22Rv1 (cell line): ENCODE data around the gene SLC10A7.
A peak's percentile ranks its signal among the peaks of the same experiment; 100 is the strongest.

Experiments
- H3K27ac ChIP-seq: fragments of 450-650 bp; 2 replicates; pipeline ENCODE4 v1.5.1; 2017
- CTCF ChIP-seq: fragments of 450-650 bp; IDR thresholded peaks from 2 replicates; pipeline ENCODE4 v1.5.1; 2017; ENCODE audit warnings: mild to moderate bottlenecking
- ZFX ChIP-seq: fragments of 450-650 bp; IDR thresholded peaks from 2 replicates; pipeline ENCODE4 v1.6.1; 2017; ENCODE audit warnings: antibody characterized with exemption, borderline replicate concordance

Gene SLC10A7

DNA sequence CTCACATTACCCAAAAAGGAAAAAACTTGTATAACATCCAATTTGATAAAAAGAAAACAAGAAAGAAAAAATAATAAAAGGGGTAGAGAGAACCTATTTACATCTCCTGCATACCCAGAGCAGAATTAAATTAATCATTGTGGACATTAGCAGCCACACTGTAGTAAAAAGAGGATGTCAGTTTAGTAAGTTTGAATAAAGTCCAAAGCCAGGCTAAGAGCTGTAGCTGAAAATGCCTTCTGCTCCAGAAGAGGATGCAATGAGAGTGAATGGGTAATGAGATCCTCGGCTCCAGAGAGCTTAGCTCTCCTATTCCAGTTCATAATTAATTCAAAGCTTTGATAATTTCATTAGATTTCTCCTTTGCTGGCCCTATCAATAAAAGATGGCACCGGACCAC, 78.2 kb downstream of the SLC10A7 start:
- no peak overlapping the region for H3K27ac ChIP-seq
- TF ChIP-seq CTCF = no peak
- TF ChIP-seq ZFX = no peak

DNA sequence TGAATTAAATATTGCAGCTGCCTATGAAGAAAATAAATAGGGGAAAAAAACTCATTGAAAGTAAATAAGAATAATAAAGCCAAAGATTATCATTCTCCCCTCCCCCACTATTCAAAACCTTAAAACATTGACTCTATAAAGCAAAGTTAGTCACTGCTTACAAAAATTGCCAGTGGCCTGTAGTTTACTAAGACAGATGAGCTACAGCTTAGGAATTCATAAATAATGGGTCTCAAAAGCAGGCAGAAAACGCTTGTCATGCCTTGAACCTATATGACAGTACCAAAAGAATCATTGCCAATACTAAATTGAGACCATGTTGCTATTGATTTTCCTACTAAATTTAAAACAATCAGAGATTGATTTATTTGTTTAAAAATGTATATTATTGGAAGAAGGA, 78.9 kb downstream of the SLC10A7 start:
- TF ChIP-seq ZFX = no peak
- no peak for TF ChIP-seq CTCF
- no peak overlapping the region for H3K27ac ChIP-seq

DNA sequence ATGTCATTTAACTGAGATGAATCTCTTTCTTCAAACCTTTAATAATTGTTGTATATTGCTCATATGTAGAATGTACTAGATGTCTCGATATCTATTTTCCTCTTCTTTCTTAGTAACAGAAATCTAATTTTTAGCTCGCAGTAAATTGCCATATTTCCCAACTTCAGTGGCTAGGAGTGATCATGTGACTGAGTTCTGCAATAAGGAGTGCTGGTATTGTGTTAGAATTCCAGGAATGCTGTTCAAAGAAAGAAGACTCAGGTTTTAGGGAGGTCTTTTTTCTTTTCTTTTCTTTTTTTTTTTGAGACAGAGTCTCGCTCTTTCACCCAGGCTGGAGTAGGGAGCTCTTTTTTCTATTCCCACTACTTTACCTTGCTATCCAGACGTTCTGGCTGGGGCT, 81.7 kb downstream of the SLC10A7 start:
- TF ChIP-seq ZFX (no peak), CTCF (no peak)
- H3K27ac ChIP-seq = no peak overlapping the region

GRCh38 chr4:146439437-146439836, 82.3 kb downstream of the SLC10A7 start:
- TF ChIP-seq CTCF (no peak), ZFX (no peak)
- no peak overlapping the region for H3K27ac ChIP-seq

GRCh38 chr4:146437778-146438177, 84.0 kb downstream of the SLC10A7 start:
- no peak overlapping the region for H3K27ac ChIP-seq
- TF ChIP-seq CTCF (no peak), ZFX (no peak)

DNA sequence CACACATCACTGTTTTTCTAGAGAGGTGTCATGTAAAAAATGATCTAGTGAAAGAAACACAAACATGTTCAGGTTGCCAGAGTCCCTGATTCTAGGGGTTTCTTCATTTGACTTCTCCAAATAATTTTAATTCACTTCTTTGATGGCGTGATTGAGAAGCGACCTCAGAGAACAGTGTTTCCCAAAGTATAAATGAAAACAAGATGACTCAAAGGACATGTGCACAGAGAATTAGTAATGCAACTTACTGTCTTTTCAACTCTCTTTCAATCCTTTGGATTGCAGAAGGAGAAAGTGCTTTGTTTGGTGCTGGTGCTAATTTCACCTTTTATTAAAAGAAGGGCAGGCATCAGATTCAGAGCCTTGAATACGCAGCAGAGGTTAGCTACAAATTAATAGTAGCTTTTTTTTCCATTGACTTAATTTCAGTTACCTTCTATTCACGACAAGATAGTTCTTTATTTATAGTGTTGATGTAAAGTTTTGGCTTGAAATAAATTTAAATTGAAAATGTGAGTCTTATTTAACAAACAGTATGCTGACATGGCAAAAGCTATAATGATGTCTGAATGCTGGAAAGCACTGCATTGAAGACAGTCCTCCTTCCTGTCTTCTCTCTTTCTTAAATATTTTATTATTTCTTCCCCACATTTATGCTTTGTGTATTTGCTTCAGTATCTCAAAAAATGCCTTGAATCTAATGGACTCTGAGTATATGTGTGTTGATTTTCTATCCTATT, 85.1 kb downstream of the SLC10A7 start:
- peak overlapping the region; percentile 22; the same call in 1 of the 2 replicates for H3K27ac ChIP-seq
- TF ChIP-seq ZFX (no peak), CTCF (no peak)

DNA sequence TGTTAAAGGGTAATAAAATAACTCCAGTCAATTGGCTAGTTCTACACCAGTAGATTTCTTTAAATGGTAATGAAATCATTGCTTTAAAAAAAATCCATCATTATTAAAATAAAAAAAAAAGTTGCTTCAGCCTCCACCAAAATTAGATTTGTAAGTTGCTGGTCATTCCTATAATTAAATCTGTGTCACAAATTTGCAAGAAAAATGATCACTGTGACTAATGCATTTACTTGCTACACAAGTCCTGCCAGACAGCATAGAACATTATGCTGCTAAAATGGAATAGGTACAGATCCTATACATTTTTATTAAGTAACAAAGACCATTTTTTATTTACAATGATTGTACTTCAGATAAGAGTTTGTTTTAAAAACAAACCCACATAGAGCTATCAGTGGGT, 85.8 kb downstream of the SLC10A7 start:
- no peak for TF ChIP-seq ZFX
- no peak for TF ChIP-seq CTCF
- H3K27ac ChIP-seq = peak overlapping the region; percentile 22; the same call in 1 of the 2 replicates
